AG04450 (cell line): ENCODE data around the gene TBL1XR1. TPM values are rescaled to one million over a fixed set of nuclear protein-coding genes. Genes with fewer than 3 reads are reported as not detected.
"Not testable (repeated sequence)": the region's sequence is repeated elsewhere in the genome, so short reads cannot be mapped to it uniquely, and the experiment has no call there.

Experiments
- CTCF ChIA-PET: fragments of 300-600, 350-600 bp; formaldehyde crosslinking; extraction: SDS; loops from one replicate; lab custom pipeline; 2022; ENCODE audit warnings: antibody characterized with exemption, inconsistent platforms; lab: Charles Lee
- POLR2A ChIA-PET: fragments of 350-600 bp; formaldehyde crosslinking; extraction: SDS; loops from one replicate; lab custom pipeline; 2021; ENCODE audit warnings: antibody characterized with exemption, inconsistent platforms; lab: Yijun Ruan, JAX
- DNase-seq: peaks from one replicate; pipeline ENCODE4 v3.0.0-alpha.2; 2011; ENCODE audit warnings: low read depth, low spot score
- H3K27ac ChIP-seq: one replicate; pipeline ENCODE4 v1.5.1; 2012; ENCODE audit warnings: low read depth, low read length, control low read depth
- H3K27me3 ChIP-seq: one replicate; pipeline ENCODE4 v1.6.0; 2012; ENCODE audit warnings: low read length; ENCODE audit not compliant: control insufficient read depth, insufficient read depth
- H3K4me3 ChIP-seq: 2 replicates; pipeline ENCODE4 v1.5.1; 2011; ENCODE audit warnings: mild to moderate bottlenecking, low read depth, low read length, control low read depth
- H3K9me3 ChIP-seq: 2 replicates; pipeline ENCODE4 v1.5.1; 2012; ENCODE audit warnings: low read length; ENCODE audit not compliant: control insufficient read depth, insufficient read depth
- CTCF ChIP-seq: IDR thresholded peaks from 2 replicates; pipeline ENCODE4 v1.5.1; 2011; ENCODE audit warnings: low read depth, low read length, control low read depth, inconsistent platforms
- polyA plus RNA-seq: library from polyadenylated mRNA; depleted of rRNA; stranded (reverse); fragments of >200 nt; gene quantifications from 2 replicates; pipeline ENCODE4 v1.2.3, GENCODE V29; 2011

The TBL1XR1 gene
- polyA plus RNA-seq, 1 experiment = 207 TPM

GRCh38 chr3:177168431-177168830 is 28.9 kb downstream of the TBL1XR1 start:
- H3K27me3 ChIP-seq = no peaks in the 10 kb centered on the region
- no peak overlapping the region for H3K27ac ChIP-seq
- ChIA-PET POLR2A (no interaction called here), CTCF (no interaction called here)
- no peak for DNase-seq
- no peak overlapping the region for H3K4me3 ChIP-seq
- no peak for TF ChIP-seq CTCF
- H3K9me3 ChIP-seq = no peaks in the 10 kb centered on the region

DNA sequence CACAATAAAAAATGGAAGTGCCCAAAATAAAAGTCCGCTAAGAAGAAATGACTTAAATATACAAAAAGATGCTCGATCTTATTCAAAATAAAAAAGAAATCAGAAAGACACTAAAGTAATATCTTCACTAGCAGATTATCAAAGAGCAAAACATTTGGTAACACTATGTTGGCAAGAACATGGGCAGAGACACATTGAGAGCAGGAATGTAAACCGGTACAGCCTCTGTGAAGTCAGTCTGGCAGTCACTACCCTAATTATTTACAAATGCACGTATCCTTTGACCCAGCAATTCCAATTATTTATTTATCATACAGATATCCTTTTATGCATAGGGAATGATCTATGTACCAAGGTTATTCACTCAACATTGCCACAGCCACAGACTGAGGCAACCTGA is 34.5 kb downstream of the TBL1XR1 start:
- Histone ChIP-seq H3K27me3 (no peaks in the 10 kb centered on the region), H3K4me3 (no peak overlapping the region), H3K9me3 (no peaks in the 10 kb centered on the region), H3K27ac (no peak overlapping the region)
- no peak for TF ChIP-seq CTCF
- no peak for DNase-seq
- ChIA-PET POLR2A (no interaction called here), CTCF (no interaction called here)

GRCh38 chr3:177161603-177162002 is 35.7 kb downstream of the TBL1XR1 start:
- H3K9me3 ChIP-seq, DNase-seq, H3K27me3 ChIP-seq, H3K27ac ChIP-seq, H3K4me3 ChIP-seq, CTCF ChIA-PET: not testable (repeated sequence)
- POLR2A ChIA-PET = interaction anchor here (0.7 kb wide), 2 partner anchors 34 to 198 kb away, joined by 3 to 4 read pairs; no protein-coding TSS in a partner anchor

DNA sequence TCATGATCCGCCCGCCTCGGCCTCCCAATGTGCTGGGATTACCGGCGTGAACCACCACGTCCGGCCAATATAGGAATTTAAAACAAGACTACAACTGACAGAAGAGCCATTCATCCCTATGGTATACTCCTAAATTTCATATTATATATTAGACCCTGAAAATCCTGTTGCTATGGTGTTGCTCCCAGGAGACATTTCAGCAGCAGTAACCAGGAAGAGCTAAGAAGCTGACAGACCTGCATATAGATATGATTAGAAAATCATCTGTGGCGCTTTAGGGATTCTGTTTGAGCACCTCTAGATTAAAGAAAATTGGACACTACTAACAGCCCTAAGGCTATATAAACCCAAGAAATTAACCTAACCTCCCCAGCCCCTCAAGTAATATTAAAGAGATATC is 38.8 kb downstream of the TBL1XR1 start:
- DNase-seq = no peak
- H3K9me3 ChIP-seq = no peaks in the 10 kb centered on the region
- POLR2A ChIA-PET = no interaction called here
- TF ChIP-seq CTCF = no peak
- CTCF ChIA-PET = no interaction called here
- H3K27ac ChIP-seq = no peak overlapping the region
- H3K27me3 ChIP-seq = no peaks in the 10 kb centered on the region
- H3K4me3 ChIP-seq = no peak overlapping the region

GRCh38 chr3:177157492-177157891 is 39.8 kb downstream of the TBL1XR1 start:
- H3K27me3 ChIP-seq = no peaks in the 10 kb centered on the region

More at GRCh38 chr3:177157492-177157891, 39.8 kb downstream of the TBL1XR1 start:
- no peak for TF ChIP-seq CTCF
- Histone ChIP-seq H3K9me3 (no peaks in the 10 kb centered on the region), H3K27ac (no peak overlapping the region), H3K4me3 (no peak overlapping the region)
- ChIA-PET POLR2A (no interaction called here), CTCF (no interaction called here)
- no peak for DNase-seq
